ENCODE results near the gene DUSP22.

The DUSP22 gene

DNA sequence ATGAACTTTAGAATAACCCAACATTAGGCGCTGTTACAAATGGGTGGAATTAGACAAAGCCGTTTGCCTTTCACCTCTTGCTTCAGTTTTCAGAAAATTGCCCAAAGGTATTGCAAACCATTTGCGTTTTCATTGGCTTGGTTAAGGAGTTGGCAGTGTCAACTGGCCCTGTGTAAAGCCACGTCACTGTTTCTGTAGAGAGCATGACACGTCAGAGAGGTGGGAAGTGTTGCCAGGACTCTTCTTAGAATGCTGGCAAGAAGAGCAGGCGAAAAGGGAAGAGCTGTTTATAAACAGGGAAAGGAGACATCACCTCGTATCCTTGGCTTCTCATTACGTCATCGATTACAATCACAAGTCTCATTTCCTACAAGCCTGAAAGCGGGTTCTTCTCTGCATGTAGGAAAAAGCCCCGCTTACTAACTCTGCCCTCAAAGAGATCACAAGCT lies 95.0 kb downstream of the DUSP22 start:
- no peak for DNase-seq (ENCODE audit: low read depth)
- H3K4me3 ChIP-seq (ENCODE audit: low read length), result no peak overlapping the region
- TF ChIP-seq, protein P1, sequence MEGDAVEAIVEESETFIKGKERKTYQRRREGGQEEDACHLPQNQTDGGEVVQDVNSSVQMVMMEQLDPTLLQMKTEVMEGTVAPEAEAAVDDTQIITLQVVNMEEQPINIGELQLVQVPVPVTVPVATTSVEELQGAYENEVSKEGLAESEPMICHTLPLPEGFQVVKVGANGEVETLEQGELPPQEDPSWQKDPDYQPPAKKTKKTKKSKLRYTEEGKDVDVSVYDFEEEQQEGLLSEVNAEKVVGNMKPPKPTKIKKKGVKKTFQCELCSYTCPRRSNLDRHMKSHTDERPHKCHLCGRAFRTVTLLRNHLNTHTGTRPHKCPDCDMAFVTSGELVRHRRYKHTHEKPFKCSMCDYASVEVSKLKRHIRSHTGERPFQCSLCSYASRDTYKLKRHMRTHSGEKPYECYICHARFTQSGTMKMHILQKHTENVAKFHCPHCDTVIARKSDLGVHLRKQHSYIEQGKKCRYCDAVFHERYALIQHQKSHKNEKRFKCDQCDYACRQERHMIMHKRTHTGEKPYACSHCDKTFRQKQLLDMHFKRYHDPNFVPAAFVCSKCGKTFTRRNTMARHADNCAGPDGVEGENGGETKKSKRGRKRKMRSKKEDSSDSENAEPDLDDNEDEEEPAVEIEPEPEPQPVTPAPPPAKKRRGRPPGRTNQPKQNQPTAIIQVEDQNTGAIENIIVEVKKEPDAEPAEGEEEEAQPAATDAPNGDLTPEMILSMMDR (conservative IDR thresholded peaks at IDR 0.05; ENCODE audit: low read length), result no peak

DNA sequence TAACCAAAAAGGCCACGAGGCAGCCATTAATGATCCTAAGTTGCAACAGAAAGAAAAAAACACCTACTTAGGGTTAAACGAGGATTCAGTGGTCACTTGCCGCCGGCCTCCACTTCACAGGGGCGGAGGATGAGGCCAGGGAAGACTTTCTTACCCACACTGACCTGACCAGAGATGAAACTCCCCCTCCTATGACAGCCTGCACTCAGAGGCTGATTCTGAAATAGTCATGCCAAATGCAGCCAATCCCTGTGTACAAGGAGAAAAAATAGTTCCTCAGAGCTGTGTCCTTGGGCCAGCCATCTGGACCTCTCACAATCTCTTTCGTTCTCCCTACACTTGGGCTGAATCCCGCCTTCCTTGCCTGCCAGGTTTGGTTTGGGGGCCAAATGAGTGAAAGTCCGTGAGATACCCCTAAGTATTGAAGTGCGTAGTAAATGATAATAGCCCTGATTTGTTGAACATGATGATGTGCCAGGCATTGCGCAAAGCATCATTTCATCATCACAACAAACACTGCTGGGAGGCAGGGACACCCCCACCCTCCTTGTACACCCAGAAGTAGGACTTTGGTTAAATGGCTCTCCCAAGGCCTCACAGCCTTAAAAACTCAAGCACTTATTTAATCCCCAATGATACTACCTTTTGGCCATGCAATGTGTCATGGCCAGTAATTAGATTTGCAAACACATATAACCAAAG lies 96.1 kb downstream of the DUSP22 start:
- TF ChIP-seq, protein P1 (conservative IDR thresholded peaks at IDR 0.05; ENCODE audit: low read length), result no peak
- H3K4me3 ChIP-seq (ENCODE audit: low read length), result no peak overlapping the region
- DNase-seq (ENCODE audit: low read depth), result no peak

DNA sequence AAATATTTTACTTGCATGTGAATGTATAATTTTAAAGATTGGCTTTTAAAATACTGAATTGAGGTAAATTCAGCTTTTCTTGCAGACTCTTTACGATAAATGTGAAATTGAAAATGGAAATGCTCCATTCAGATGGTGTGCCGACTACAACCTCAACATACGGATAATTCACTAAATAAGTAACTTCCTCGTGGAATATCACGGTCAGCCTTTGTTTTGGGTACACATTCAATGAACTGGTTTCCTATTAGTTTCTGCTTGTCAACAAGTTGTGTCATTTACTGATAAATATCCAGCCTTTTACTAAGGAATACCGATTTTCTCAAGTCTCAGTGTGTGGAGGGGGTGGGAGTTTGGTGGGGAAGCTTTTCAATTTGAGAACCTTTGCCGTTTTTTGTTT lies 96.9 kb downstream of the DUSP22 start:
- TF ChIP-seq, protein P1 (conservative IDR thresholded peaks at IDR 0.05; ENCODE audit: low read length), result no peak
- DNase-seq (ENCODE audit: low read depth), result no peak
- H3K4me3 ChIP-seq (ENCODE audit: low read length), result no peak overlapping the region

DNA sequence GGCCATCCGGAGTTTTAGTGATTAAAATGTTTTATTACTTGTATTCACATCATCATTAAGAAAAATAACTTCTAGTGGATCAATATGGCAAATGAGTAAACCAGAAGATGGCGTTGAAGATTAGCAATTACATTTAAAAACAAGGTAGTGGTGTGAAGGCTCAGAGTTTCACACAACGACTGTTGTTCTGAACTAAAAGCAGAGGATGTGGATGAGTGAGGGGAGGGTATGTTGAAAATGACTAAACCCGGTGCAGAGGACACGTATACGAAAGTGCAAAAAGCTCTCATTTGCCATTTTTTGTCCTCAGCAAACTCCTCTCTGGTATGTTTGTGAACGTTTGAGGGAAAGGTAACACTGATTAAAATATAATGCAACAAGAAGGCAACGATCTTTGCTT lies 97.3 kb downstream of the DUSP22 start:
- no peak overlapping the region for H3K4me3 ChIP-seq (ENCODE audit: low read length)
- DNase-seq (ENCODE audit: low read depth), result no peak
- TF ChIP-seq, protein P1 (conservative IDR thresholded peaks at IDR 0.05; ENCODE audit: low read length), result no peak

DNA sequence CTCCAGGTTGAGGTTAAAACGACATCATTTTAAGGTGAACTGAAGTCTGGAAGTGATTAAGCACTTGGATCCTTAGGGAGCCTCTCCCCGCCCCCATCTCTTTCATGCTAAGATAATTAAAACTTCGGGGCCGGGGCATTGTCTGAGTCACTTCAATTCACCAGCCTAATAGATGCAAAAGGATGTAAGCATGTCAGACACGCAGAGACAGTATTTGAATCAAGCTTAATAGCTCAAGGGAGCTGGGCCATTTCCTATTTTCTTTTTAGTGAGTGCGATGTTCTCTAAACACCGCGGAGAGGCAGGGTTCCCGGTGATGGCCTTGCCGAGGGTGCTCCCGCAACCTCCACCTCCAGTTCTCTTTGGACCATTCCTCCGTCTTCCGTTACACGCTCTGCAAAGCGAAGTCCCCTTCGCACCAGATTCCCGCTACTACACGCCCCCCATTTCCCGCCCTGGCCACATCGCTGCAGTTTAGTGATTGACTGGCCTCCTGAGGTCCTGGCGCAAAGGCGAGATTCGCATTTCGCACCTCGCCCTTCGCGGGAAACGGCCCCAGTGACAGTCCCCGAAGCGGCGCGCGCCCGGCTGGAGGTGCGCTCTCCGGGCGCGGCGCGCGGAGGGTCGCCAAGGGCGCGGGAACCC lies 98.7 kb downstream of the DUSP22 start:
- no peak for DNase-seq (ENCODE audit: low read depth)
- TF ChIP-seq, protein P1 (conservative IDR thresholded peaks at IDR 0.05; ENCODE audit: low read length), result no peak
- no peak overlapping the region; the same call in 1 of the 2 replicates for H3K4me3 ChIP-seq (ENCODE audit: low read length)

DNA sequence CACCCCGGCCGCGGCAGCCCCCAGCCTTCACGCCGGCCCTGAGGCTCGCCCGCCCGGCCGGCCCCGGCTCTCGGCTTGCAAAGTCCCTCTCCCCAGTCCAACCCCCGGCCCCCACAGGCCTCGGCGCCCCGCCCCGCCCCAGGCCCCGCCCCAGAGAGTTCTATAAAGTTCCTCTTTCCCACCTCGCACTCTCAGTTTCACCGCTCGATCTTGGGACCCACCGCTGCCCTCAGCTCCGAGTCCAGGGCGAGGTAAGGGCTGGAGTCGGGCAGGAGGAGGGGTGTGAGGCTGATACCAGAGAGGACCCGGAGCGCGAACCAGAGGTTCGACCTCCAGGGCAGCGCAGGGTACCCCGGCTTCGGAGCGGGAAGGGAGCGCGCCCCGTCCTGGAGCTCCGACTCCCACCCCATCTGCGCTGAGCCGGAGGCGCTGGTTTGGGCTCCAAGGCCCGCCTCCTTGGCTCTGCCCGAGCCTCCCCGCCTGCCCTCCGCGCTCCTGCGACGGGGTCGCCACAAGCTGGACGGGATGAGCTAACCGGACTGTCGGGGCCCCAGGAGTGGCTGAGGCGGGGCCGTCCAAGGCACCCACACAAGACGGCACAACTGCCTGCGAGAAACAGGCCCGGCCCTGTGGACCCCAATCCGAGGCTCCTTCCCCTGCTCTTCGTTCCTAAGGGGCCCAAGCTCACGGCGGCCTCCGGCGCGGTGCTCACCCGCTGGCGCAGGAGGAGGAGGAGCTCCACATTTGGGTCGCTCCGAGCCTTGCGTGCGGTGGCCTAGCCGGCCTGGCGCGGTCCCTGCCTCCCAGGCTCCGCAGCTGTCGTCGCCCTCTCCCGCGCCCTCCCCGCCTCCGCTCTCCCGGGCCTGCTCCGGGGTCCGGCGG lies 99.5 kb downstream of the DUSP22 start, which contains the start of gene IRF4:
Gene IRF4 (plus strand): TSS at position 194 of the 882 bp plus-strand sequence. CDS start 1,401 bp downstream, outside the sequence.
- H3K4me3 ChIP-seq (ENCODE audit: low read length), result peak within 1 kb of the TSS; percentile 12
- DNase-seq (ENCODE audit: low read depth), result no peak
- TF ChIP-seq, protein P1 (conservative IDR thresholded peaks at IDR 0.05; ENCODE audit: low read length), result no peak
